K562 (cell line): ENCODE measurements around the gene SOWAHB. TPM values are rescaled to one million over a fixed set of nuclear protein-coding genes. Genes with fewer than 3 reads are reported as not detected.
A peak's percentile ranks its signal among the peaks of the same experiment; 100 is the strongest.

Experiments used
- ATF7 ChIP-seq: fragments of 450-650 bp; IDR thresholded peaks from 2 replicates; pipeline ENCODE4 v1.7.1; 2014; ENCODE audit warnings: mild to moderate bottlenecking, moderate library complexity
- CBX1 ChIP-seq: sonication (generic); IDR thresholded peaks from 2 replicates; pipeline ENCODE4 v1.6.1; 2016; ENCODE audit warnings: antibody characterized with exemption, low read depth, mild to moderate bottlenecking
- COPS2 ChIP-seq: fragments of 450-650 bp; conservative IDR thresholded peaks from 2 replicates; pipeline ENCODE4 v1.6.1; 2016; ENCODE audit warnings: mild to moderate bottlenecking, moderate library complexity
- FOS ChIP-seq: IDR thresholded peaks from 3 replicates; pipeline ENCODE4 v1.6.1; 2011; ENCODE audit not compliant: insufficient read length; ENCODE audit errors: extremely low read depth
- GATA2 ChIP-seq: sonication (generic); formaldehyde crosslinking; IDR thresholded peaks from 2 replicates; pipeline ENCODE4 v1.4.0; 2020; ENCODE audit warnings: mild to moderate bottlenecking, missing genetic modification reagents
- MTA1 ChIP-seq: fragments of 450-650 bp; IDR thresholded peaks from 2 replicates; pipeline ENCODE4 v1.6.1; 2017; ENCODE audit warnings: borderline replicate concordance
- SMAD1 ChIP-seq: fragments of 150-350 bp; IDR thresholded peaks from 2 replicates; pipeline ENCODE4 v1.6.1; 2014; ENCODE audit warnings: low read length, low read depth; ENCODE audit not compliant: partially characterized antibody
- ZNF121 ChIP-seq: sonication (generic); formaldehyde crosslinking; conservative IDR thresholded peaks from 2 replicates; pipeline ENCODE4 v1.8.0; 2022; ENCODE audit warnings: missing genetic modification reagents
- ZNF282 ChIP-seq: sonication (generic); formaldehyde crosslinking; IDR thresholded peaks from 2 replicates; pipeline ENCODE4 v1.8.1; 2023; ENCODE audit warnings: missing genetic modification reagents
- ZNF316 ChIP-seq: fragments of 450-650 bp; IDR thresholded peaks from 2 replicates; pipeline ENCODE4 v1.6.1; 2016
- ZNF589 ChIP-seq: fragments of 200-800 bp; sonication (Bioruptor generic); IDR thresholded peaks from 2 replicates; pipeline ENCODE4 v1.6.1; 2016; ENCODE audit warnings: low read depth, missing genetic modification characterization, missing compliant biosample characterization
- polyA plus RNA-seq, 8 experiments: library from polyadenylated mRNA; depleted of rRNA in 4 of 8; stranded (reverse) in 5 of 8; unstranded in 3 of 8; fragments of >200 nt; fragmentation: Nextera tagmentation in 2 of 8; fragmentation: Illumina TruSeq in 1 of 8; extraction: Ambion mirVana in 2 of 8; extraction: Trizol in 1 of 8; gene quantifications; 2 replicates each; pipeline versions ENCODE4 v1.2.1 to v1.2.3, GENCODE V29; 2011 to 2014; ENCODE audit warnings: inconsistent platforms in 1 of 8, missing spikeins in 1 of 8
- total RNA-seq, 7 experiments: library from RNA; depleted of rRNA in 6 of 7; stranded (reverse); fragments of >200 nt in 6 of 7; fragmentation: Illumina TruSeq in 2 of 7; extraction: Trizol in 2 of 7; gene quantifications; 2 replicates each; pipeline versions ENCODE4 v1.2.1 to v1.2.3, GENCODE V29; 2011 to 2021; ENCODE audit warnings: low replicate concordance in 1 of 7
- TF ChIP-seq, protein P1 (sequence below), 2 experiments: fragments of 450-650 bp in 1 of 2; sonication (generic) in 1 of 2; formaldehyde crosslinking in 1 of 2; IDR thresholded peaks; 2 replicates each; pipeline versions ENCODE4 v1.7.1 to v1.9.0; 2016 to 2022; ENCODE audit warnings: inconsistent platforms in 1 of 2, mild to moderate bottlenecking in 1 of 2, missing genetic modification reagents in 1 of 2
- TF ChIP-seq, protein P2 (sequence below): IDR thresholded peaks from 3 replicates; pipeline ENCODE4 v1.6.1; 2011; ENCODE audit warnings: borderline replicate concordance, mild to moderate bottlenecking; ENCODE audit not compliant: insufficient read length, insufficient read depth
- TF ChIP-seq, protein P3 (sequence below), 2 experiments: fragments of 450-650 bp; IDR thresholded peaks; 2 replicates each; pipeline ENCODE4 v1.6.1; 2016
- TF ChIP-seq, protein P4 (sequence below): fragments of 250-450 bp; sonication (Bioruptor Pico); IDR thresholded peaks from 2 replicates; pipeline ENCODE4 v1.4.0; 2020; ENCODE audit warnings: borderline replicate concordance

SOWAHB gene
- total and polyA plus RNA-seq, 9 of the 15 experiments (the other 6 are each of a cell fraction or from before 2014, with no cell fraction given) = not detected

DNA sequence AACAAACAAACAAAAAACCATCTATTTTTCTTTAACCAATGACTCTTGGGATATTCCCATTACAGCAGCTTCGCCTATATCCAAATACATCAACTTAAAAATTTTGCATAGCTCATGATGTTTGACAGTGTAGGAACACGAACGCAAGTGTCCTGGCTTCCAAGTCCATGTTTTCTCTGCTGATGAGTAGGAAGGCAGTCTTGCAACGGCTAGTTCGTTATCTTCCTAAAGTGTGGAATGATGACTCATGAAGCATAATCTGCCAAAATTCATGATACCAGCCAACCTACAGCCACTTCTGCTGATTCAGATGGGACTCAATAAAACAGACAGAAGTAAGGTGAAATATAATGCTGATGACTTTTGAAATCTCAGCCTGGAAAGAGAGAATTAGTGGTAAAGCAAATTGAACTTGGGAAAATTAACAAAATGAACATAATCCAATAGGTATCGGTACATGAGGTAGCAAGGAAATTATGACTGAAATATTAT, 45.2 kb upstream of the SOWAHB start (continued):
- TF ChIP-seq, protein P1, sequence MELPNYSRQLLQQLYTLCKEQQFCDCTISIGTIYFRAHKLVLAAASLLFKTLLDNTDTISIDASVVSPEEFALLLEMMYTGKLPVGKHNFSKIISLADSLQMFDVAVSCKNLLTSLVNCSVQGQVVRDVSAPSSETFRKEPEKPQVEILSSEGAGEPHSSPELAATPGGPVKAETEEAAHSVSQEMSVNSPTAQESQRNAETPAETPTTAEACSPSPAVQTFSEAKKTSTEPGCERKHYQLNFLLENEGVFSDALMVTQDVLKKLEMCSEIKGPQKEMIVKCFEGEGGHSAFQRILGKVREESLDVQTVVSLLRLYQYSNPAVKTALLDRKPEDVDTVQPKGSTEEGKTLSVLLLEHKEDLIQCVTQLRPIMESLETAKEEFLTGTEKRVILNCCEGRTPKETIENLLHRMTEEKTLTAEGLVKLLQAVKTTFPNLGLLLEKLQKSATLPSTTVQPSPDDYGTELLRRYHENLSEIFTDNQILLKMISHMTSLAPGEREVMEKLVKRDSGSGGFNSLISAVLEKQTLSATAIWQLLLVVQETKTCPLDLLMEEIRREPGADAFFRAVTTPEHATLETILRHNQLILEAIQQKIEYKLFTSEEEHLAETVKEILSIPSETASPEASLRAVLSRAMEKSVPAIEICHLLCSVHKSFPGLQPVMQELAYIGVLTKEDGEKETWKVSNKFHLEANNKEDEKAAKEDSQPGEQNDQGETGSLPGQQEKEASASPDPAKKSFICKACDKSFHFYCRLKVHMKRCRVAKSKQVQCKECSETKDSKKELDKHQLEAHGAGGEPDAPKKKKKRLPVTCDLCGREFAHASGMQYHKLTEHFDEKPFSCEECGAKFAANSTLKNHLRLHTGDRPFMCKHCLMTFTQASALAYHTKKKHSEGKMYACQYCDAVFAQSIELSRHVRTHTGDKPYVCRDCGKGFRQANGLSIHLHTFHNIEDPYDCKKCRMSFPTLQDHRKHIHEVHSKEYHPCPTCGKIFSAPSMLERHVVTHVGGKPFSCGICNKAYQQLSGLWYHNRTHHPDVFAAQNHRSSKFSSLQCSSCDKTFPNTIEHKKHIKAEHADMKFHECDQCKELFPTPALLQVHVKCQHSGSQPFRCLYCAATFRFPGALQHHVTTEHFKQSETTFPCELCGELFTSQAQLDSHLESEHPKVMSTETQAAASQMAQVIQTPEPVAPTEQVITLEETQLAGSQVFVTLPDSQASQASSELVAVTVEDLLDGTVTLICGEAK (IDR thresholded peaks at IDR 0.05) = no peak
- TF ChIP-seq, protein P1 (CRISPR knock-in tag; IDR thresholded peaks at IDR 0.05) = no peak
- TF ChIP-seq FOS (peak; percentile 41), ATF7 (peak; percentile 71; the same call in 1 of the 2 replicates), COPS2 (no peak), GATA2 (0 out of 2 replicates have a peak, but pooled peaks have one; percentile 34), ZNF282 (CRISPR knock-in tag) (no peak), ZNF121 (CRISPR knock-in tag) (no peak), MTA1 (no peak), ZNF589 (CRISPR knock-in tag) (no peak), ZNF316 (peak; percentile 95), CBX1 (no peak), SMAD1 (no peak)
- TF ChIP-seq, protein P2, sequence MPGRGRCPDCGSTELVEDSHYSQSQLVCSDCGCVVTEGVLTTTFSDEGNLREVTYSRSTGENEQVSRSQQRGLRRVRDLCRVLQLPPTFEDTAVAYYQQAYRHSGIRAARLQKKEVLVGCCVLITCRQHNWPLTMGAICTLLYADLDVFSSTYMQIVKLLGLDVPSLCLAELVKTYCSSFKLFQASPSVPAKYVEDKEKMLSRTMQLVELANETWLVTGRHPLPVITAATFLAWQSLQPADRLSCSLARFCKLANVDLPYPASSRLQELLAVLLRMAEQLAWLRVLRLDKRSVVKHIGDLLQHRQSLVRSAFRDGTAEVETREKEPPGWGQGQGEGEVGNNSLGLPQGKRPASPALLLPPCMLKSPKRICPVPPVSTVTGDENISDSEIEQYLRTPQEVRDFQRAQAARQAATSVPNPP = no peak
- TF ChIP-seq, protein P3, sequence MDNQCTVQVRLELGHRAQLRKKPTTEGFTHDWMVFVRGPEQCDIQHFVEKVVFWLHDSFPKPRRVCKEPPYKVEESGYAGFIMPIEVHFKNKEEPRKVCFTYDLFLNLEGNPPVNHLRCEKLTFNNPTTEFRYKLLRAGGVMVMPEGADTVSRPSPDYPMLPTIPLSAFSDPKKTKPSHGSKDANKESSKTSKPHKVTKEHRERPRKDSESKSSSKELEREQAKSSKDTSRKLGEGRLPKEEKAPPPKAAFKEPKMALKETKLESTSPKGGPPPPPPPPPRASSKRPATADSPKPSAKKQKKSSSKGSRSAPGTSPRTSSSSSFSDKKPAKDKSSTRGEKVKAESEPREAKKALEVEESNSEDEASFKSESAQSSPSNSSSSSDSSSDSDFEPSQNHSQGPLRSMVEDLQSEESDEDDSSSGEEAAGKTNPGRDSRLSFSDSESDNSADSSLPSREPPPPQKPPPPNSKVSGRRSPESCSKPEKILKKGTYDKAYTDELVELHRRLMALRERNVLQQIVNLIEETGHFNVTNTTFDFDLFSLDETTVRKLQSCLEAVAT (IDR thresholded peaks at IDR 0.05) = no peak
- TF ChIP-seq, protein P4, sequence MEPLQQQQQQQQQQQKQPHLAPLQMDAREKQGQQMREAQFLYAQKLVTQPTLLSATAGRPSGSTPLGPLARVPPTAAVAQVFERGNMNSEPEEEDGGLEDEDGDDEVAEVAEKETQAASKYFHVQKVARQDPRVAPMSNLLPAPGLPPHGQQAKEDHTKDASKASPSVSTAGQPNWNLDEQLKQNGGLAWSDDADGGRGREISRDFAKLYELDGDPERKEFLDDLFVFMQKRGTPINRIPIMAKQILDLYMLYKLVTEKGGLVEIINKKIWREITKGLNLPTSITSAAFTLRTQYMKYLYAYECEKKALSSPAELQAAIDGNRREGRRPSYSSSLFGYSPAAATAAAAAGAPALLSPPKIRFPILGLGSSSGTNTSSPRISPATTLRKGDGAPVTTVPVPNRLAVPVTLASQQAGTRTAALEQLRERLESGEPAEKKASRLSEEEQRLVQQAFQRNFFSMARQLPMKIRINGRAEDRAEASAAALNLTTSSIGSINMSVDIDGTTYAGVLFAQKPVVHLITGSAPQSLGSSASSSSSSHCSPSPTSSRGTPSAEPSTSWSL (CRISPR knock-in tag) = no peak
